Body of pancreas (tissue), 4 donors: Measurements from ENCODE around the gene APOM. TPM values are rescaled to one million over a fixed set of nuclear protein-coding genes. Genes with fewer than 3 reads are reported as not detected.

Source experiments
- ATAC-seq: fragments of 150-250 bp; one replicate; pipeline ENCODE4 v1.9.1; 2016
- DNase-seq, 4 donors: peaks; one replicate each; pipeline ENCODE4 v3.0.0-alpha.2; 2019
- H3K27ac ChIP-seq, 4 donors: fragments of 200-600 bp; sonication (generic); 1 replicate in 3 of 4; 2 replicates in 1 of 4; pipeline versions ENCODE4 v1.5.1 to v1.6.1; 2016 to 2019; ENCODE audit warnings: mild to moderate bottlenecking in 1 of 4, mixed read lengths in 1 of 4, moderate library complexity in 1 of 4
- H3K27me3 ChIP-seq, 2 donors: fragments of 200-600 bp; sonication (generic); one replicate each; pipeline ENCODE4 v1.6.0; 2016; ENCODE audit warnings: mild to moderate bottlenecking in 1 of 2
- H3K36me3 ChIP-seq, 2 donors: fragments of 200-600 bp; sonication (generic); replicated peaks in 1 of 2; 2 replicates each; pipeline ENCODE4 v1.5.1; 2016; ENCODE audit warnings: low read depth in 2 of 2; ENCODE audit not compliant: insufficient read depth in 1 of 2
- H3K4me1 ChIP-seq: fragments of 200-600 bp; sonication (generic); one replicate; pipeline ENCODE4 v1.6.0; 2016
- H3K4me3 ChIP-seq, 2 donors: fragments of 200-600 bp; sonication (generic); 1 replicate in 1 of 2; 2 replicates in 1 of 2; pipeline ENCODE4 v1.5.1; 2016 to 2019
- H3K9me3 ChIP-seq, 3 donors: fragments of 200-600 bp; sonication (generic); 1 replicate in 2 of 3; 2 replicates in 1 of 3; pipeline ENCODE4 v1.5.1; 2016
- POLR2A ChIP-seq, 3 donors: fragments of 450-650 bp; IDR thresholded peaks; one replicate each; pipeline ENCODE4 v1.6.1; 2016; ENCODE audit warnings: antibody characterized with exemption in 3 of 3, mild to moderate bottlenecking in 2 of 3
- WGBS, 2 donors: methylation state at CpG; one replicate each; pipeline ENCODE4 v1.1.5; 2017; 5-methylcytosine and 5-hydroxymethylcytosine counted together
- intact Hi-C: fragments of 100-400 bp; cut with DNase I; formaldehyde crosslinking; loops from one replicate; pipeline ENCODE4 v1.15.1; 2023
- microRNA-seq, 2 donors: library from miRNA; unstranded; fragments of <30 nt; microRNA quantifications; one replicate each; pipeline ENCODE4, GENCODE V29; 2016; ENCODE audit warnings: borderline number of aligned reads in 2 of 2, borderline replicate concordance in 2 of 2
- small RNA-seq: library from RNA; depleted of rRNA; stranded (forward); fragments of <200 nt; gene quantifications from one replicate; pipeline ENCODE3, GENCODE V24; 2016
- total RNA-seq, 2 donors: library from RNA; depleted of rRNA; stranded (reverse); fragments of >200 nt; gene quantifications; one replicate each; pipeline ENCODE4 v1.1.0, GENCODE V29; 2016
- TF ChIP-seq, protein P1 (sequence below), 7 experiments: fragments of 450-650 bp in 4 of 7; fragments of 200-600 bp in 3 of 7; sonication (generic) in 3 of 7; IDR thresholded peaks; one replicate each; pipeline ENCODE4 v1.5.1; 2016 to 2019; ENCODE audit warnings: antibody characterized with exemption in 7 of 7

The APOM gene
- total RNA-seq, 2 donors from 2014 or later = 1.6 TPM; not detected in 1

DNA sequence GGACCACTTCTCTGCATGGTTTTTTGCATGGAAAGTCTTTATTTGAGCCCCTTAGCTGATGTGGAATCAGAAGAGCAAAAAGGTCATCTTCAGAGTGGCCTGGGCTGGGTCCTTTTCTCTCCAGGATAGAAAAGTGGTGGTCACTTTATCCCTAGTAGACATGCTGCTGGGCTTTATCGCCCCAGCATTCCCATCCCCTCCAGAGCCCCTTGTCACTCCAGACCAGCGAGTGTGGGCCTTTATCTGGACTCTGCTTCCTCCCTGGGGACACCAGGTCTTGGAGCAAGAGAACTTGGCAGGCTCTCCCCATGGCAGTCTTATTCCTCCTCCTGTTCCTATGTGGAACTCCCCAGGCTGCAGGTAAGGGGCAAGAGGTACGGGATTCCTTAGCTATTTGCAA lies 50.9 kb downstream of the APOM start, which contains the start of gene LY6G6F:
TSS of gene LY6G6F (plus strand) at position 268 of the 400 bp plus-strand sequence. CDS start at position 309, 41 bp downstream.
- 29 to 37% methylated on average over 3 of the region's 3 CpGs for WGBS, 2 donors
- H3K4me1 ChIP-seq = peaks cover 13% of the 10 kb centered on the region
- ATAC-seq (no peak), DNase-seq (no peak)
- H3K4me3 ChIP-seq = no peak within 1 kb of the TSS
- H3K27ac ChIP-seq = no peak within 1 kb of the TSS
- TF ChIP-seq, protein P1, sequence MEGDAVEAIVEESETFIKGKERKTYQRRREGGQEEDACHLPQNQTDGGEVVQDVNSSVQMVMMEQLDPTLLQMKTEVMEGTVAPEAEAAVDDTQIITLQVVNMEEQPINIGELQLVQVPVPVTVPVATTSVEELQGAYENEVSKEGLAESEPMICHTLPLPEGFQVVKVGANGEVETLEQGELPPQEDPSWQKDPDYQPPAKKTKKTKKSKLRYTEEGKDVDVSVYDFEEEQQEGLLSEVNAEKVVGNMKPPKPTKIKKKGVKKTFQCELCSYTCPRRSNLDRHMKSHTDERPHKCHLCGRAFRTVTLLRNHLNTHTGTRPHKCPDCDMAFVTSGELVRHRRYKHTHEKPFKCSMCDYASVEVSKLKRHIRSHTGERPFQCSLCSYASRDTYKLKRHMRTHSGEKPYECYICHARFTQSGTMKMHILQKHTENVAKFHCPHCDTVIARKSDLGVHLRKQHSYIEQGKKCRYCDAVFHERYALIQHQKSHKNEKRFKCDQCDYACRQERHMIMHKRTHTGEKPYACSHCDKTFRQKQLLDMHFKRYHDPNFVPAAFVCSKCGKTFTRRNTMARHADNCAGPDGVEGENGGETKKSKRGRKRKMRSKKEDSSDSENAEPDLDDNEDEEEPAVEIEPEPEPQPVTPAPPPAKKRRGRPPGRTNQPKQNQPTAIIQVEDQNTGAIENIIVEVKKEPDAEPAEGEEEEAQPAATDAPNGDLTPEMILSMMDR (IDR thresholded peaks at IDR 0.05) = no peak
- TF ChIP-seq POLR2A (IDR thresholded peaks at IDR 0.05) = no peak
- intact Hi-C loops = no loop called here
- no peaks in the 10 kb centered on the region for H3K27me3 ChIP-seq
- H3K9me3 ChIP-seq = no peaks in the 10 kb centered on the region
- no peaks in the 10 kb centered on the region for H3K36me3 ChIP-seq

GRCh38 chr6:31707701-31708100 lies 52.0 kb downstream of the APOM start:
- Histone ChIP-seq H3K4me3 (no peak overlapping the region), H3K9me3 (no peaks in the 10 kb centered on the region), H3K4me1 (peaks cover 6% of the 10 kb centered on the region), H3K27ac (no peak overlapping the region), H3K27me3 (no peaks in the 10 kb centered on the region), H3K36me3 (no peaks in the 10 kb centered on the region)
- WGBS, 2 donors = 73 to 88% methylated on average over 4 to 10 of the region's 10 CpGs
- no peak for ATAC-seq
- DNase-seq = no peak
- intact Hi-C loops = no loop called here
- TF ChIP-seq, protein P1 (IDR thresholded peaks at IDR 0.05) = no peak
- TF ChIP-seq POLR2A (IDR thresholded peaks at IDR 0.05) = no peak

Small RNAs within 50 kb of the gene (microRNA-seq; reads per million reads assigned to microRNA genes)
- gene MIR4646 (0 to 0.47 reads per million in 2 donors), gene MIR6832 (0 reads per million in 2 donors)

Small RNAs within 50 kb of the gene (small RNA-seq; reads per million reads assigned to genes)
- gene MIR4646 (not detected), gene MIR6832 (not detected), gene RF00019 (not detected), gene SNORA38 (0.33 reads per million), gene UQCRHP1 (not detected)

Other genes with a start within 250 kb of the APOM start
- under 1 TPM in 1 of 2 donors, not detected in 1; 0.78 TPM for gene MICB, start 157.7 kb upstream of the APOM start, total RNA-seq
- not detected for gene MCCD1, start 126.9 kb upstream of the APOM start, total RNA-seq
- gene DDX39B, start 113.9 kb upstream of the APOM start, total RNA-seq = 100 to 1,000 TPM; 132 to 260 TPM
- gene ATP6V1G2, start 109.3 kb upstream of the APOM start, total RNA-seq = 1 to 10 TPM in 1 of 2 donors, not detected in 1; 1.0 TPM
- 10 to 100 TPM in 1 of 2 donors, 1 to 10 TPM in 1; 5.6 to 27.0 TPM for gene NFKBIL1, start 108.3 kb upstream of the APOM start, total RNA-seq
- gene LTA, start 83.6 kb upstream of the APOM start, total RNA-seq = not detected
- gene TNF, start 80.3 kb upstream of the APOM start, total RNA-seq = 1 to 10 TPM in 1 of 2 donors, under 1 TPM in 1; 0.66 to 1.3 TPM
- gene LTB, start 73.5 kb upstream of the APOM start, total RNA-seq = under 1 TPM in 1 of 2 donors, not detected in 1; 0.78 TPM
- gene LST1, start 69.6 kb upstream of the APOM start, total RNA-seq = 1 to 10 TPM; 2.9 to 6.9 TPM
- not detected for gene NCR3, start 62.9 kb upstream of the APOM start, total RNA-seq
- gene AIF1, start 40.7 kb upstream of the APOM start, total RNA-seq = 1 to 10 TPM; 2.3 to 7.3 TPM
- gene PRRC2A, start 35.2 kb upstream of the APOM start, total RNA-seq = 10 to 100 TPM; 48.8 to 57.4 TPM
- gene BAG6, start 3.2 kb upstream of the APOM start, total RNA-seq = 100 to 1,000 TPM; 101 to 128 TPM
- 10 to 100 TPM; 15.8 to 22.1 TPM for gene C6orf47, start 4.9 kb downstream of the APOM start, total RNA-seq
- 10 to 100 TPM in 1 of 2 donors, 1 to 10 TPM in 1; 8.9 to 10.9 TPM for gene GPANK1, start 9.1 kb downstream of the APOM start, total RNA-seq
- 100 to 1,000 TPM in 1 of 2 donors, 10 to 100 TPM in 1; 98.2 to 100 TPM for gene CSNK2B, start 10.2 kb downstream of the APOM start, total RNA-seq
- 1 to 10 TPM; 6.9 to 8.3 TPM for gene LY6G5B, start 14.1 kb downstream of the APOM start, total RNA-seq
- 1 to 10 TPM in 1 of 2 donors, not detected in 1; 4.4 TPM for gene LY6G5C, start 25.2 kb downstream of the APOM start, total RNA-seq
- gene ABHD16A, start 47.4 kb downstream of the APOM start, total RNA-seq = 10 to 100 TPM; 24.7 to 38.1 TPM
- gene LY6G6F, start 51.0 kb downstream of the APOM start, total RNA-seq = not detected
- gene LY6G6D, start 59.5 kb downstream of the APOM start, total RNA-seq = not detected
- gene LY6G6C, start 65.9 kb downstream of the APOM start, total RNA-seq = not detected
- not detected for gene MPIG6B, start 67.5 kb downstream of the APOM start, total RNA-seq
- 10 to 100 TPM; 23.6 to 40.5 TPM for gene DDAH2, start 73.4 kb downstream of the APOM start, total RNA-seq
- 10 to 100 TPM; 68.9 to 92.9 TPM for gene CLIC1, start 80.6 kb downstream of the APOM start, total RNA-seq
- gene MSH5, start 84.1 kb downstream of the APOM start, total RNA-seq = 10 to 100 TPM in 1 of 2 donors, 1 to 10 TPM in 1; 6.7 to 12.9 TPM
- gene SAPCD1, start 106.8 kb downstream of the APOM start, total RNA-seq = 1 to 10 TPM; 2.0 to 2.6 TPM
- 1 to 10 TPM; 4.2 to 6.3 TPM for gene VWA7, start 121.4 kb downstream of the APOM start, total RNA-seq
- 10 to 100 TPM; 39.2 to 67.6 TPM for gene VARS1, start 139.9 kb downstream of the APOM start, total RNA-seq
- 10 to 100 TPM; 21.0 to 22.4 TPM for gene LSM2, start 151.1 kb downstream of the APOM start, total RNA-seq
- gene HSPA1L, start 159.4 kb downstream of the APOM start, total RNA-seq = 1 to 10 TPM in 1 of 2 donors, under 1 TPM in 1; 0.33 to 1.0 TPM
- gene HSPA1A, start 159.6 kb downstream of the APOM start, total RNA-seq = 10 to 100 TPM; 70.9 to 92.1 TPM
- gene HSPA1B, start 171.8 kb downstream of the APOM start, total RNA-seq = 100 to 1,000 TPM in 1 of 2 donors, 10 to 100 TPM in 1; 87.0 to 131 TPM
- gene NEU1, start 206.9 kb downstream of the APOM start, total RNA-seq = 10 to 100 TPM; 29.3 to 30.6 TPM
- 10 to 100 TPM in 1 of 2 donors, 1 to 10 TPM in 1; 7.3 to 19.2 TPM for gene SLC44A4, start 223.1 kb downstream of the APOM start, total RNA-seq
- gene EHMT2, start 241.8 kb downstream of the APOM start, total RNA-seq = 10 to 100 TPM; 35.8 to 87.7 TPM
- gene ZBTB12, start 246.2 kb downstream of the APOM start, total RNA-seq = 1 to 10 TPM in 1 of 2 donors, not detected in 1; 2.1 TPM